ENCODE measurements around the gene ANXA2.

GRCh38 chr15:60408463-60408981, 10.7 kb upstream of the ANXA2 start:
- TF ChIP-seq, protein P1, sequence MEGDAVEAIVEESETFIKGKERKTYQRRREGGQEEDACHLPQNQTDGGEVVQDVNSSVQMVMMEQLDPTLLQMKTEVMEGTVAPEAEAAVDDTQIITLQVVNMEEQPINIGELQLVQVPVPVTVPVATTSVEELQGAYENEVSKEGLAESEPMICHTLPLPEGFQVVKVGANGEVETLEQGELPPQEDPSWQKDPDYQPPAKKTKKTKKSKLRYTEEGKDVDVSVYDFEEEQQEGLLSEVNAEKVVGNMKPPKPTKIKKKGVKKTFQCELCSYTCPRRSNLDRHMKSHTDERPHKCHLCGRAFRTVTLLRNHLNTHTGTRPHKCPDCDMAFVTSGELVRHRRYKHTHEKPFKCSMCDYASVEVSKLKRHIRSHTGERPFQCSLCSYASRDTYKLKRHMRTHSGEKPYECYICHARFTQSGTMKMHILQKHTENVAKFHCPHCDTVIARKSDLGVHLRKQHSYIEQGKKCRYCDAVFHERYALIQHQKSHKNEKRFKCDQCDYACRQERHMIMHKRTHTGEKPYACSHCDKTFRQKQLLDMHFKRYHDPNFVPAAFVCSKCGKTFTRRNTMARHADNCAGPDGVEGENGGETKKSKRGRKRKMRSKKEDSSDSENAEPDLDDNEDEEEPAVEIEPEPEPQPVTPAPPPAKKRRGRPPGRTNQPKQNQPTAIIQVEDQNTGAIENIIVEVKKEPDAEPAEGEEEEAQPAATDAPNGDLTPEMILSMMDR (IDR thresholded peaks at IDR 0.05; ENCODE audit: low read depth, low read length), result no peak
- TF ChIP-seq EZH2phosphoT487 (IDR thresholded peaks at IDR 0.05; ENCODE audit: low read depth), result no peak

All from OCI-LY3 (cell line).